MM.1S (cell line): ENCODE measurements around the gene TTC24.

Experiments
- EZH2 ChIP-seq: fragments of 300-600 bp; sonication (generic); optimal IDR thresholded peaks from 2 replicates; pipeline ENCODE3; 2017; ENCODE audit warnings: low read depth, mild to moderate bottlenecking, antibody characterized with exemption, low read length, mixed read lengths
- TF ChIP-seq, protein P1 (sequence below): fragments of 300-600 bp; sonication (generic); IDR thresholded peaks from 2 replicates; pipeline ENCODE4 v1.5.1; 2016; ENCODE audit warnings: antibody characterized with exemption, low read length, mixed read lengths

DNA sequence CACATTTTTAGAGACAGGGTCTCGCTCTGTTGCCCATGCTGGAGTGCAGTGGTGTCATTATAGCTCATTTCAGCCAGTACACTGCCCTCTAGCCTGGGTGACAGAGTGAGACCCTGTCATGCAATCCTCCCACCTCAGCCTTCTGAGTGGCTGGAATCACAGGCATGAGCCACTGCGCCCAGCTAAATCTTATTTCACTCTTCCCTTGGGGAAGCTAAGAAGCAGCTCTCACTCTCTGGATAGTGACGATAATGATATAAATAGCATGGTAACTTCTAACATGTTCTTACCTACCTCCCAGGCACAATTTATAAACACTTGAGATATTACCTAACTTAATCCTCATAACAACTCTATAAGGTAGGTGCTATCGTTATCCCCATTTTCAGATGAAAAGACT, 32.1 kb upstream of the TTC24 start:
- TF ChIP-seq, protein P1, sequence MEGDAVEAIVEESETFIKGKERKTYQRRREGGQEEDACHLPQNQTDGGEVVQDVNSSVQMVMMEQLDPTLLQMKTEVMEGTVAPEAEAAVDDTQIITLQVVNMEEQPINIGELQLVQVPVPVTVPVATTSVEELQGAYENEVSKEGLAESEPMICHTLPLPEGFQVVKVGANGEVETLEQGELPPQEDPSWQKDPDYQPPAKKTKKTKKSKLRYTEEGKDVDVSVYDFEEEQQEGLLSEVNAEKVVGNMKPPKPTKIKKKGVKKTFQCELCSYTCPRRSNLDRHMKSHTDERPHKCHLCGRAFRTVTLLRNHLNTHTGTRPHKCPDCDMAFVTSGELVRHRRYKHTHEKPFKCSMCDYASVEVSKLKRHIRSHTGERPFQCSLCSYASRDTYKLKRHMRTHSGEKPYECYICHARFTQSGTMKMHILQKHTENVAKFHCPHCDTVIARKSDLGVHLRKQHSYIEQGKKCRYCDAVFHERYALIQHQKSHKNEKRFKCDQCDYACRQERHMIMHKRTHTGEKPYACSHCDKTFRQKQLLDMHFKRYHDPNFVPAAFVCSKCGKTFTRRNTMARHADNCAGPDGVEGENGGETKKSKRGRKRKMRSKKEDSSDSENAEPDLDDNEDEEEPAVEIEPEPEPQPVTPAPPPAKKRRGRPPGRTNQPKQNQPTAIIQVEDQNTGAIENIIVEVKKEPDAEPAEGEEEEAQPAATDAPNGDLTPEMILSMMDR: no peak
- no peak for TF ChIP-seq EZH2
